Keratinocyte (primary cell): ENCODE data around the gene POR. TPM values are rescaled to one million over a fixed set of nuclear protein-coding genes. Genes with fewer than 3 reads are reported as not detected.

ENCODE experiments used
- DNase-seq: peaks from one replicate; pipeline ENCODE4 v3.0.0-alpha.2; 2011; ENCODE audit warnings: low read depth, missing footprints, low spot score
- FAIRE-seq: peaks from 2 replicates; lab custom pipeline; 2011; peaks lifted over from hg19 to GRCh38; lab: Jason Lieb, UNC
- H2AFZ ChIP-seq: 2 replicates; pipeline ENCODE4 v1.6.0; 2012; ENCODE audit warnings: low read length, control low read depth, inconsistent platforms; ENCODE audit not compliant: control insufficient read depth
- H3K27ac ChIP-seq: 2 replicates; pipeline ENCODE4 v1.5.1; 2011; ENCODE audit warnings: low read length; ENCODE audit not compliant: control insufficient read depth, insufficient read depth
- H3K27me3 ChIP-seq: 3 replicates; pipeline ENCODE4 v1.6.0; 2011; ENCODE audit warnings: low read length; ENCODE audit not compliant: control insufficient read depth, insufficient read depth; ENCODE audit errors: extremely low read depth
- H3K36me3 ChIP-seq, 2 experiments: 2 replicates in 1 of 2; 3 replicates in 1 of 2; pipeline ENCODE4 v1.5.1; 2011; ENCODE audit warnings: low read length in 2 of 2, mild to moderate bottlenecking in 1 of 2; ENCODE audit not compliant: control insufficient read depth in 2 of 2, insufficient read depth in 2 of 2; ENCODE audit errors: extremely low read depth in 1 of 2
- H3K4me1 ChIP-seq: 3 replicates; pipeline ENCODE4 v1.5.1; 2011; ENCODE audit warnings: low read length; ENCODE audit not compliant: control insufficient read depth, insufficient read depth; ENCODE audit errors: extremely low read depth
- H3K4me2 ChIP-seq: 3 replicates; pipeline ENCODE4 v1.6.0; 2011; ENCODE audit warnings: low read depth, low read length; ENCODE audit not compliant: control insufficient read depth, insufficient read depth; ENCODE audit errors: extremely low read depth
- H3K4me3 ChIP-seq, 3 experiments: fragments of 200-600 bp in 1 of 3; sonication (generic) in 1 of 3; 2 replicates in 2 of 3; 3 replicates in 1 of 3; pipeline ENCODE4 v1.5.1; 2011 to 2016; ENCODE audit warnings: low read length in 3 of 3, mild to moderate bottlenecking in 3 of 3, control low read depth in 2 of 3, inconsistent platforms in 1 of 3, low read depth in 1 of 3, mixed read lengths in 1 of 3, mixed run types in 1 of 3, moderate library complexity in 1 of 3; ENCODE audit not compliant: control insufficient read depth in 2 of 3, insufficient read depth in 2 of 3; ENCODE audit errors: extremely low read depth in 1 of 3
- H3K79me2 ChIP-seq: 2 replicates; pipeline ENCODE4 v1.6.0; 2012; ENCODE audit warnings: low read length; ENCODE audit not compliant: control insufficient read depth, insufficient read depth
- H3K9ac ChIP-seq: 3 replicates; pipeline ENCODE4 v1.6.0; 2011; ENCODE audit warnings: low read length; ENCODE audit not compliant: control insufficient read depth, insufficient read depth; ENCODE audit errors: extremely low read depth
- H3K9me1 ChIP-seq: 3 replicates; pipeline ENCODE4 v1.6.0; 2011; ENCODE audit warnings: low read length; ENCODE audit not compliant: control insufficient read depth, insufficient read depth; ENCODE audit errors: extremely low read depth
- H3K9me3 ChIP-seq: 2 replicates; pipeline ENCODE4 v1.5.1; 2012; ENCODE audit warnings: low read depth, low read length; ENCODE audit not compliant: control insufficient read depth
- H4K20me1 ChIP-seq: 3 replicates; pipeline ENCODE4 v1.6.0; 2011; ENCODE audit warnings: low read length; ENCODE audit not compliant: control insufficient read depth, insufficient read depth; ENCODE audit errors: extremely low read depth
- CTCF ChIP-seq, 3 experiments: IDR thresholded peaks in 1 of 3; conservative IDR thresholded peaks in 1 of 3; optimal IDR thresholded peaks in 1 of 3; 2 replicates in 2 of 3; 3 replicates in 1 of 3; pipeline versions ENCODE3 to v1.5.1; 2011; ENCODE audit warnings: low read length in 3 of 3, mild to moderate bottlenecking in 3 of 3, moderate library complexity in 2 of 3, control low read depth in 1 of 3, inconsistent platforms in 1 of 3; ENCODE audit not compliant: insufficient read depth in 2 of 3; ENCODE audit errors: extremely low read depth in 1 of 3
- EZH2 ChIP-seq: IDR thresholded peaks from one replicate; pipeline ENCODE4 v1.6.1; 2012; ENCODE audit warnings: inconsistent platforms, mild to moderate bottlenecking, low read length, moderate library complexity
- dilution Hi-C: fragments of 300-500 bp; cut with MboI; formaldehyde crosslinking; loops from one replicate; pipeline ENCODE4 v1.7.0; 2020; ENCODE audit warnings: low sequenced_read_pairs; ENCODE audit not compliant: extremely low pct_ligation_motif_present
- polyA plus RNA-seq, 5 experiments: library from polyadenylated mRNA; depleted of rRNA in 3 of 5; stranded (reverse) in 3 of 5; stranded (forward) in 1 of 5; unstranded in 1 of 5; fragments of >200 nt; gene quantifications; 1 replicate in 1 of 5; 2 replicates in 3 of 5; 3 replicates in 1 of 5; pipeline versions ENCODE4 v1.2.1 to v1.2.3, GENCODE V29; 2011 to 2012; ENCODE audit warnings: missing spikeins in 2 of 5, low read depth in 1 of 5, low replicate concordance in 1 of 5

Gene POR
- polyA plus RNA-seq, 1 donor (not counting 4 experiments of a cell fraction or from before 2014, with no cell fraction given): 28.6 TPM

DNA sequence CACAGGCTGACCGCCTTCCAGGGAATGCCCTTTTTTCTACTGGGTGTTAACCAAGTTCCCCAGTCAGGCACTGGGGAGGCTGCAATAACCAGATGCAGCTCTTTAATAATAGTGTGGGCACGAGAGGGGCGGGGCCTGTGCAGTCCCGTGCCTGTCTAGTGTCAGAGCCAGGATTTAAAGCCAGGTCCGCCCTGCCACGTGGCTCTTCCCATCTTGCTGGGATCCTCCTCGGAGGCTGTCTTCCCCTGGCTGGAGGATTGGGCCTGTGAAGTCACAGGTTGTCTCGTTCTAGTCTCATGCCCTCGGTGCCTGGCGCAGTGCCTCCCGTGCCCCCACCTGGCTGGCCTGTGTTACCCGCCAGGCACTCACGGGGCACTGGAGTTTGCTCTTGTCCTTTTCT lies 54.2 kb downstream of the POR start:
- dilution Hi-C loops: no loop called here
- no peaks in the 10 kb centered on the region for H3K79me2 ChIP-seq
- no peak overlapping the region for H3K4me3 ChIP-seq
- H3K27me3 ChIP-seq: no peaks in the 10 kb centered on the region
- TF ChIP-seq EZH2 (no peak), CTCF (optimal IDR thresholded peaks at IDR 0.05 in 1 of 3, IDR thresholded peaks at IDR 0.05 in 1 of 3, conservative IDR thresholded peaks at IDR 0.05 in 1 of 3; ENCODE audit: extremely low read depth in 1 of 3, insufficient read depth in 2 of 3, low read length in 3 of 3) (no peak)
- H3K27ac ChIP-seq: no peak overlapping the region
- no peak overlapping the region for H2AFZ ChIP-seq
- FAIRE-seq (no peak), DNase-seq (no peak)
- H3K9me3 ChIP-seq: no peaks in the 10 kb centered on the region
- H3K4me2 ChIP-seq: no peak overlapping the region
- H3K4me1 ChIP-seq: no peaks in the 10 kb centered on the region
- no peak overlapping the region for H3K9ac ChIP-seq
- no peaks in the 10 kb centered on the region for H3K9me1 ChIP-seq
- H4K20me1 ChIP-seq: no peaks in the 10 kb centered on the region
- H3K36me3 ChIP-seq: peaks cover 3 to 14% of the 10 kb centered on the region in 2 experiments

GRCh38 chr7:75969704-75970498 lies 54.9 kb downstream of the POR start:
- Histone ChIP-seq H3K4me1 (no peaks in the 10 kb centered on the region), H3K27ac (no peak overlapping the region), H3K9ac (no peak overlapping the region), H3K4me2 (no peak overlapping the region), H2AFZ (no peak overlapping the region), H3K9me3 (no peaks in the 10 kb centered on the region), H3K4me3 (no peak overlapping the region), H3K27me3 (no peaks in the 10 kb centered on the region), H3K36me3 (peaks cover 3 to 14% of the 10 kb centered on the region in 2 experiments), H3K9me1 (no peaks in the 10 kb centered on the region), H3K79me2 (no peaks in the 10 kb centered on the region), H4K20me1 (no peaks in the 10 kb centered on the region)
- dilution Hi-C loops: no loop called here
- FAIRE-seq (no peak), DNase-seq (no peak)
- TF ChIP-seq CTCF (optimal IDR thresholded peaks at IDR 0.05 in 1 of 3, IDR thresholded peaks at IDR 0.05 in 1 of 3, conservative IDR thresholded peaks at IDR 0.05 in 1 of 3; ENCODE audit: extremely low read depth in 1 of 3, insufficient read depth in 2 of 3, low read length in 3 of 3) (no peak), EZH2 (no peak)
